NCI-H1436 treated with DMSO at 0.1 percent for 48 hours (cell line): ENCODE measurements around the gene RUVBL2.
"Not testable (repeated sequence)": the region's sequence is repeated elsewhere in the genome, so short reads cannot be mapped to it uniquely, and the experiment has no call there.

Source experiments
- DNase-seq: peaks from one replicate; lab custom pipeline; 2025; lab: John Stamatoyannopoulos, UW

RUVBL2 gene

GRCh38 chr19:49049834-49050233 lies 56.1 kb downstream of the RUVBL2 start:
- not testable (repeated sequence) for DNase-seq

- DNase-seq: not testable (repeated sequence)
These were observed 56.8 kb downstream of the RUVBL2 start for GRCh38 chr19:49050376-49051033.

GRCh38 chr19:49056101-49056901 lies 62.6 kb downstream of the RUVBL2 start:
- DNase-seq: no peak

- not testable (repeated sequence) for DNase-seq
These were observed 63.4 kb downstream of the RUVBL2 start for GRCh38 chr19:49056902-49057596.

- DNase-seq: no peak
These were observed 64.0 kb downstream of the RUVBL2 start, which contains the start of gene CGB7 for GRCh38 chr19:49057636-49058234. Gene CGB7 (minus strand): TSS chr19:49057749. CDS start chr19:49055375, 2,374 bp downstream.

GRCh38 chr19:49058562-49058961 lies 64.9 kb downstream of the RUVBL2 start:
- no peak for DNase-seq

GRCh38 chr19:49059053-49059452 lies 65.4 kb downstream of the RUVBL2 start:
- no peak for DNase-seq

GRCh38 chr19:49061000-49061399 lies 67.3 kb downstream of the RUVBL2 start:
- no peak for DNase-seq

GRCh38 chr19:49061445-49061844 lies 67.8 kb downstream of the RUVBL2 start:
- no peak for DNase-seq

GRCh38 chr19:49064029-49064629 lies 70.4 kb downstream of the RUVBL2 start:
- no peak for DNase-seq

GRCh38 chr19:49064768-49065611 lies 71.3 kb downstream of the RUVBL2 start, which contains the start of gene NTF4:
Gene NTF4 (minus strand): TSS chr19:49064818. CDS start chr19:49061997, 2,821 bp downstream.
- DNase-seq: no peak
